Thyroid gland (tissue), 4 donors: Measurements from ENCODE around the gene RHAG. TPM values are rescaled to one million over a fixed set of nuclear protein-coding genes. Genes with fewer than 3 reads are reported as not detected.

Source experiments
- DNase-seq, 2 donors: peaks; one replicate each; pipeline ENCODE4 v3.0.0-alpha.2; 2019
- H3K27ac ChIP-seq, 3 donors: fragments of 200-600 bp; sonication (generic); 1 replicate in 2 of 3; 2 replicates in 1 of 3; pipeline ENCODE4 v1.5.1; 2016 to 2019; ENCODE audit warnings: mild to moderate bottlenecking in 1 of 3, moderate library complexity in 1 of 3
- H3K27me3 ChIP-seq: fragments of 200-600 bp; sonication (generic); one replicate; pipeline ENCODE4 v1.5.1; 2019
- H3K36me3 ChIP-seq, 2 donors: fragments of 200-600 bp; sonication (generic); one replicate each; pipeline ENCODE4 v1.5.1; 2016 to 2019
- H3K4me1 ChIP-seq, 2 donors: fragments of 200-600 bp; sonication (generic); one replicate each; pipeline ENCODE4 v1.5.1; 2017 to 2019
- H3K4me3 ChIP-seq, 3 donors: fragments of 200-600 bp; sonication (generic); replicated peaks in 1 of 3; 1 replicate in 2 of 3; 2 replicates in 1 of 3; pipeline ENCODE4 v1.5.1; 2016; ENCODE audit warnings: mild to moderate bottlenecking in 1 of 3
- H3K9me3 ChIP-seq: fragments of 200-600 bp; sonication (generic); one replicate; pipeline ENCODE4 v1.5.1; 2017
- POLR2A ChIP-seq, 2 donors: fragments of 450-650 bp; IDR thresholded peaks; one replicate each; pipeline ENCODE4 v1.6.1; 2017; ENCODE audit warnings: antibody characterized with exemption in 2 of 2, mild to moderate bottlenecking in 2 of 2, moderate library complexity in 1 of 2
- WGBS, 2 donors: methylation state at CpG; one replicate each; pipeline ENCODE4 v1.1.5; 2017; 5-methylcytosine and 5-hydroxymethylcytosine counted together
- intact Hi-C: fragments of 100-400 bp; cut with DNase I; formaldehyde crosslinking; loops from one replicate; pipeline ENCODE4 v1.15.1; 2023
- total RNA-seq, 4 donors: library from RNA; depleted of rRNA; stranded (reverse); fragments of >200 nt; gene quantifications; one replicate each; pipeline ENCODE4 v1.2.3, GENCODE V29; 2016
- TF ChIP-seq, protein P1 (sequence below), 6 experiments: fragments of 200-600 bp in 3 of 6; fragments of 450-650 bp in 3 of 6; sonication (generic) in 3 of 6; IDR thresholded peaks; one replicate each; pipeline ENCODE4 v1.5.1; 2016 to 2019; ENCODE audit warnings: antibody characterized with exemption in 6 of 6, mild to moderate bottlenecking in 2 of 6, inconsistent platforms in 1 of 6, moderate library complexity in 1 of 6

RHAG gene
- total RNA-seq, 4 donors from 2014 or later, result not detected

DNA sequence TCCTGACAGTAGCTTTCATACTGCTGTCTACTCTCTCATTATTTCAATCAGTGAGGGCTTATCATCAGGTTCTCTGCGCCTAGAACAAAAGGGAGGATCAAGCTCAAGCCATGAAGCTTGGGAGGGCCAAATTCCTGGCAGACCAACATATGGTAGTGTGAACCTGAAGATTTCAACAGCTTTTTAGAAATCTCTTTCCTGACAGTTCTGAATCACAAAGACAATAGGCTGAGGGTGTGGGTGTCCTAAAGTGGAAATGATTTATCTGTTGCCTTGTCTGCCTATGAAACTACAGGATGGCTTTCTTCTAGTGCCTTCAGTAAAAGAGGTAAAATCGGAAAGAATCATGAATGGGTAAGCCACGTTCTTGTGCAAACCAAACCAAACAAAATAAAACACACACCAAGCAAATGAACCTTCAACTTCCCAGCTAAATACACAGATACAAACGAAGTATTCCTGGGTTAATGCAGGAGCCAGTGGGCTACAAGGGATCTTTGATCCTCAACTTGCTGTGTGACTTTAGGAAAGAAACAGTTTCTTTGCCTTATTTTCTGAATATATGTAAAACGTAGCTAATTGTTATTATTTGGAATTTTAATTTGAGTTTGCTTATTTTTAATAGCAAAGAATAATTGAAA lies 2.7 kb upstream of the RHAG start:
- Histone ChIP-seq H3K27ac (no peak overlapping the region), H3K9me3 (no peaks in the 10 kb centered on the region), H3K4me3 (no peak overlapping the region), H3K36me3 (no peaks in the 10 kb centered on the region), H3K4me1 (no peaks in the 10 kb centered on the region), H3K27me3 (no peaks in the 10 kb centered on the region)
- no peak for DNase-seq
- 51 to 56% methylated on average over 5 of the region's 5 CpGs for WGBS, 2 donors
- intact Hi-C loops, result no loop called here
- TF ChIP-seq, protein P1, sequence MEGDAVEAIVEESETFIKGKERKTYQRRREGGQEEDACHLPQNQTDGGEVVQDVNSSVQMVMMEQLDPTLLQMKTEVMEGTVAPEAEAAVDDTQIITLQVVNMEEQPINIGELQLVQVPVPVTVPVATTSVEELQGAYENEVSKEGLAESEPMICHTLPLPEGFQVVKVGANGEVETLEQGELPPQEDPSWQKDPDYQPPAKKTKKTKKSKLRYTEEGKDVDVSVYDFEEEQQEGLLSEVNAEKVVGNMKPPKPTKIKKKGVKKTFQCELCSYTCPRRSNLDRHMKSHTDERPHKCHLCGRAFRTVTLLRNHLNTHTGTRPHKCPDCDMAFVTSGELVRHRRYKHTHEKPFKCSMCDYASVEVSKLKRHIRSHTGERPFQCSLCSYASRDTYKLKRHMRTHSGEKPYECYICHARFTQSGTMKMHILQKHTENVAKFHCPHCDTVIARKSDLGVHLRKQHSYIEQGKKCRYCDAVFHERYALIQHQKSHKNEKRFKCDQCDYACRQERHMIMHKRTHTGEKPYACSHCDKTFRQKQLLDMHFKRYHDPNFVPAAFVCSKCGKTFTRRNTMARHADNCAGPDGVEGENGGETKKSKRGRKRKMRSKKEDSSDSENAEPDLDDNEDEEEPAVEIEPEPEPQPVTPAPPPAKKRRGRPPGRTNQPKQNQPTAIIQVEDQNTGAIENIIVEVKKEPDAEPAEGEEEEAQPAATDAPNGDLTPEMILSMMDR (IDR thresholded peaks at IDR 0.05), result no peak
- TF ChIP-seq POLR2A (IDR thresholded peaks at IDR 0.05), result no peak

DNA sequence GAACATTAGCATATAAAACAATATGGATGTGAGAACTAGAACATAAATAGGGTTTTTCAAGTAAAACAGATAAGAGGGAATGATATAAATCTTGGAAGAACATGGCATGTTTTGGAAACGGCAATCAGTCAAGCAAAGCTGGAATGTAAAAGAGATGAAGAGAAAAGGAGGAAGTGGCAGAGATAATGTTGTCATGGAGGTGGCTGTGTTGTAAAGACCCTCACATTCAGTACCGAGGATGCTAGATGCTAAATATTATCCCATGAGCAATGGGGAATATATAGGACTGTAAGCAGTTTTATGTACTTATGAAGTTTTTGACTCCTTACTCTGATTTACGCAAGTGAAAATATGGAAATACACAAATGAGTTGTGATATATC lies 702 bp upstream of the RHAG start:
- H3K9me3 ChIP-seq, result no peaks in the 10 kb centered on the region
- H3K27ac ChIP-seq, result no peak overlapping the region
- H3K4me1 ChIP-seq, result no peaks in the 10 kb centered on the region
- H3K4me3 ChIP-seq, result no peak overlapping the region
- no peaks in the 10 kb centered on the region for H3K27me3 ChIP-seq
- H3K36me3 ChIP-seq, result no peaks in the 10 kb centered on the region
- no peak for TF ChIP-seq POLR2A (IDR thresholded peaks at IDR 0.05)
- TF ChIP-seq, protein P1 (IDR thresholded peaks at IDR 0.05), result no peak
- intact Hi-C loops, result no loop called here
- no peak for DNase-seq
- WGBS, 2 donors, result 82 to 88% methylated on average over 3 of the region's 3 CpGs

DNA sequence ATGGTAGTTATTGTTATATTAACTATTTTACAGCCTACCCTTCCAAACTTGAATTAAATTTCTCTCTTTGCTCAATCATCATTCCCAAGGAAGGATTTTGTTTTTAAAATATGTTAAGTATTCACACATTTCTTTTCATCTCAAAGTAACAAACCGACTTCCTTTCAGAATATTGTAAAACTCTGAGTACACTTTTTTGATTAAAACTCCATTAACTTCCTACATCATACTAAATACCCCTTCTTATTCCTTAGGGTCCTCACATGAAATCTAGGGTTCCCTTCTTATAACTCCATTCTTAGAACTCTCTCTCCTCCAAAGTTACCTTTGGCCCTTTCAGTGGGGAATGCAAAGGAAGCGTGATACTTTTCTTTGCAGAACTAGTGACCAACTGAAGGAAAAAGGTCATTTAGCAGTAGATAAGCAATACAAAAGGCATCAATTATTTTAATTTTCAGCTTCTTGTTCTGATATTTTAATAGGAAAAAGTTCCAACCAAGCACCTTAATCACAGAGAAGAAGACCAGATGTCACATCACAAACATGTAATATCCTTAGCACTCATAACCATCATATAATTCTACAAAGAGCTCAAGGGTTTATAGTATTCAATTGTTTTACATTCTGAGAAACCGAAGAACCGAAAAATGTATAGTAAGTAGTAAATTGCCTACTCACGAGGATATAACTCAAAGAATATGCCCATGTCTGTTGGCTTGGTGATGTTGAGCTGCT lies 494 bp downstream of the RHAG start:
- no peak overlapping the region for H3K27ac ChIP-seq
- H3K27me3 ChIP-seq, result no peaks in the 10 kb centered on the region
- no peak for DNase-seq
- no peak overlapping the region for H3K4me3 ChIP-seq
- 90 to 91% methylated on average over 5 of the region's 5 CpGs for WGBS, 2 donors
- no peaks in the 10 kb centered on the region for H3K4me1 ChIP-seq
- intact Hi-C loops, result no loop called here
- no peak for TF ChIP-seq POLR2A (IDR thresholded peaks at IDR 0.05)
- TF ChIP-seq, protein P1 (IDR thresholded peaks at IDR 0.05), result no peak
- no peaks in the 10 kb centered on the region for H3K36me3 ChIP-seq
- H3K9me3 ChIP-seq, result no peaks in the 10 kb centered on the region

GRCh38 chr6:49635480-49635879 lies 1.2 kb downstream of the RHAG start:
- H3K27me3 ChIP-seq, result no peaks in the 10 kb centered on the region
- H3K4me1 ChIP-seq, result no peaks in the 10 kb centered on the region
- no peak overlapping the region for H3K4me3 ChIP-seq
- H3K9me3 ChIP-seq, result no peaks in the 10 kb centered on the region
- no peak for TF ChIP-seq POLR2A (IDR thresholded peaks at IDR 0.05)
- TF ChIP-seq, protein P1 (IDR thresholded peaks at IDR 0.05), result no peak
- intact Hi-C loops, result no loop called here
- no peak for DNase-seq
- H3K36me3 ChIP-seq, result no peaks in the 10 kb centered on the region
- H3K27ac ChIP-seq, result no peak overlapping the region

GRCh38 chr6:49634836-49635218 lies 1.8 kb downstream of the RHAG start:
- no peaks in the 10 kb centered on the region for H3K4me1 ChIP-seq
- no peaks in the 10 kb centered on the region for H3K9me3 ChIP-seq
- intact Hi-C loops, result no loop called here
- no peak for TF ChIP-seq POLR2A (IDR thresholded peaks at IDR 0.05)
- TF ChIP-seq, protein P1 (IDR thresholded peaks at IDR 0.05), result no peak
- no peak overlapping the region for H3K4me3 ChIP-seq
- H3K27ac ChIP-seq, result no peak overlapping the region
- no peak for DNase-seq
- no peaks in the 10 kb centered on the region for H3K36me3 ChIP-seq
- no peaks in the 10 kb centered on the region for H3K27me3 ChIP-seq
- WGBS, 2 donors, result 88 to 97% methylated on average over 3 of the region's 3 CpGs
